ENCODE results near the gene DDX39A.
A peak's percentile ranks its signal among the peaks of the same experiment; 100 is the strongest.

Gene DDX39A

GRCh38 chr19:14395262-14395661, 23.9 kb downstream of the DDX39A start:
- Histone ChIP-seq H3K4me3 (ENCODE audit: low read length) (no peak overlapping the region), H3K36me3 (ENCODE audit: insufficient read depth, low read depth, low read length) (no peaks in the 10 kb centered on the region), H3K4me1 (ENCODE audit: insufficient read depth, low read length) (0 out of 2 replicates have a peak, but pooled peaks cover 3% of the 10 kb centered on the region), H3K9me3 (ENCODE audit: insufficient read depth, low read depth, low read length) (no peaks in the 10 kb centered on the region), H3K9ac (ENCODE audit: low read depth, low read length) (no peak overlapping the region), H3K27ac (ENCODE audit: low read length) (no peak overlapping the region), H3K27me3 (ENCODE audit: insufficient read depth, low read length) (no peaks in the 10 kb centered on the region)

- H3K27ac ChIP-seq (ENCODE audit: low read length): no peak overlapping the region
- H3K36me3 ChIP-seq (ENCODE audit: insufficient read depth, low read depth, low read length): no peaks in the 10 kb centered on the region
- H3K9me3 ChIP-seq (ENCODE audit: insufficient read depth, low read depth, low read length): no peaks in the 10 kb centered on the region
- H3K4me1 ChIP-seq (ENCODE audit: insufficient read depth, low read length): 0 out of 2 replicates have a peak, but pooled peaks cover 3% of the 10 kb centered on the region
- H3K27me3 ChIP-seq (ENCODE audit: insufficient read depth, low read length): no peaks in the 10 kb centered on the region
- H3K9ac ChIP-seq (ENCODE audit: low read depth, low read length): no peak overlapping the region
- H3K4me3 ChIP-seq (ENCODE audit: low read length): no peak overlapping the region
These were observed 25.0 kb downstream of the DDX39A start for GRCh38 chr19:14394167-14394566.

GRCh38 chr19:14393329-14393728, 25.8 kb downstream of the DDX39A start:
- no peak overlapping the region for H3K27ac ChIP-seq (ENCODE audit: low read length)
- no peaks in the 10 kb centered on the region for H3K36me3 ChIP-seq (ENCODE audit: insufficient read depth, low read depth, low read length)
- H3K4me3 ChIP-seq (ENCODE audit: low read length): no peak overlapping the region
- H3K9ac ChIP-seq (ENCODE audit: low read depth, low read length): no peak overlapping the region
- H3K27me3 ChIP-seq (ENCODE audit: insufficient read depth, low read length): no peaks in the 10 kb centered on the region
- H3K9me3 ChIP-seq (ENCODE audit: insufficient read depth, low read depth, low read length): no peaks in the 10 kb centered on the region
- 0 out of 2 replicates have a peak, but pooled peaks cover 3% of the 10 kb centered on the region for H3K4me1 ChIP-seq (ENCODE audit: insufficient read depth, low read length)

- H3K27ac ChIP-seq (ENCODE audit: low read length): no peak overlapping the region
- no peaks in the 10 kb centered on the region for H3K9me3 ChIP-seq (ENCODE audit: insufficient read depth, low read depth, low read length)
- H3K9ac ChIP-seq (ENCODE audit: low read depth, low read length): no peak overlapping the region
- H3K36me3 ChIP-seq (ENCODE audit: insufficient read depth, low read depth, low read length): no peaks in the 10 kb centered on the region
- H3K4me3 ChIP-seq (ENCODE audit: low read length): no peak overlapping the region
- H3K4me1 ChIP-seq (ENCODE audit: insufficient read depth, low read length): 0 out of 2 replicates have a peak, but pooled peaks cover 3% of the 10 kb centered on the region
- H3K27me3 ChIP-seq (ENCODE audit: insufficient read depth, low read length): no peaks in the 10 kb centered on the region
These were observed 27.9 kb downstream of the DDX39A start for GRCh38 chr19:14391156-14391821.

- Histone ChIP-seq H3K9me3 (ENCODE audit: insufficient read depth, low read depth, low read length) (no peaks in the 10 kb centered on the region), H3K27ac (ENCODE audit: low read length) (no peak overlapping the region), H3K4me1 (ENCODE audit: insufficient read depth, low read length) (0 out of 2 replicates have a peak, but pooled peaks cover 3% of the 10 kb centered on the region), H3K4me3 (ENCODE audit: low read length) (no peak overlapping the region), H3K9ac (ENCODE audit: low read depth, low read length) (no peak overlapping the region), H3K27me3 (ENCODE audit: insufficient read depth, low read length) (no peaks in the 10 kb centered on the region), H3K36me3 (ENCODE audit: insufficient read depth, low read depth, low read length) (no peaks in the 10 kb centered on the region)
These were observed 28.6 kb downstream of the DDX39A start for GRCh38 chr19:14390548-14390947.

- H3K9me3 ChIP-seq (ENCODE audit: insufficient read depth, low read depth, low read length): no peaks in the 10 kb centered on the region
- no peak overlapping the region for H3K9ac ChIP-seq (ENCODE audit: low read depth, low read length)
- peaks cover 5% of the 10 kb centered on the region; the same call in 1 of the 2 replicates for H3K27me3 ChIP-seq (ENCODE audit: insufficient read depth, low read length)
- no peaks in the 10 kb centered on the region; the same call in 1 of the 2 replicates for H3K4me1 ChIP-seq (ENCODE audit: insufficient read depth, low read length)
- no peaks in the 10 kb centered on the region for H3K36me3 ChIP-seq (ENCODE audit: insufficient read depth, low read depth, low read length)
- no peak overlapping the region for H3K27ac ChIP-seq (ENCODE audit: low read length)
- no peak overlapping the region for H3K4me3 ChIP-seq (ENCODE audit: low read length)
These were observed 33.6 kb downstream of the DDX39A start for GRCh38 chr19:14385492-14385891.

GRCh38 chr19:14383661-14384555, 35.2 kb downstream of the DDX39A start:
- H3K27me3 ChIP-seq (ENCODE audit: insufficient read depth, low read length): peaks cover 5% of the 10 kb centered on the region; the same call in 1 of the 2 replicates
- no peaks in the 10 kb centered on the region for H3K36me3 ChIP-seq (ENCODE audit: insufficient read depth, low read depth, low read length)
- no peak overlapping the region; the same call in 1 of the 2 replicates for H3K9ac ChIP-seq (ENCODE audit: low read depth, low read length)
- no peak overlapping the region for H3K4me3 ChIP-seq (ENCODE audit: low read length)
- H3K4me1 ChIP-seq (ENCODE audit: insufficient read depth, low read length): peaks cover 4% of the 10 kb centered on the region
- H3K9me3 ChIP-seq (ENCODE audit: insufficient read depth, low read depth, low read length): no peaks in the 10 kb centered on the region
- no peak overlapping the region for H3K27ac ChIP-seq (ENCODE audit: low read length)

- Histone ChIP-seq H3K4me3 (ENCODE audit: low read length) (peak overlapping the region; percentile 56), H3K4me1 (ENCODE audit: insufficient read depth, low read length) (peaks cover 5% of the 10 kb centered on the region), H3K9me3 (ENCODE audit: insufficient read depth, low read depth, low read length) (no peaks in the 10 kb centered on the region), H3K27ac (ENCODE audit: low read length) (no peak overlapping the region), H3K36me3 (ENCODE audit: insufficient read depth, low read depth, low read length) (no peaks in the 10 kb centered on the region), H3K27me3 (ENCODE audit: insufficient read depth, low read length) (peaks cover 5% of the 10 kb centered on the region; the same call in 1 of the 2 replicates), H3K9ac (ENCODE audit: low read depth, low read length) (peak overlapping the region; percentile 41; the same call in 1 of the 2 replicates)
These were observed 37.3 kb downstream of the DDX39A start for GRCh38 chr19:14381689-14382474.

GRCh38 chr19:14379294-14380065, 39.7 kb downstream of the DDX39A start:
- no peaks in the 10 kb centered on the region for H3K36me3 ChIP-seq (ENCODE audit: insufficient read depth, low read depth, low read length)
- H3K9ac ChIP-seq (ENCODE audit: low read depth, low read length): no peak overlapping the region
- no peak overlapping the region for H3K27ac ChIP-seq (ENCODE audit: low read length)
- H3K27me3 ChIP-seq (ENCODE audit: insufficient read depth, low read length): peaks cover 5% of the 10 kb centered on the region; the same call in 1 of the 2 replicates
- peaks cover 5% of the 10 kb centered on the region for H3K4me1 ChIP-seq (ENCODE audit: insufficient read depth, low read length)
- no peaks in the 10 kb centered on the region for H3K9me3 ChIP-seq (ENCODE audit: insufficient read depth, low read depth, low read length)
- no peak overlapping the region for H3K4me3 ChIP-seq (ENCODE audit: low read length)

- Histone ChIP-seq H3K4me1 (ENCODE audit: insufficient read depth, low read length) (peaks cover 5% of the 10 kb centered on the region), H3K27me3 (ENCODE audit: insufficient read depth, low read length) (peaks cover 5% of the 10 kb centered on the region; the same call in 1 of the 2 replicates), H3K36me3 (ENCODE audit: insufficient read depth, low read depth, low read length) (no peaks in the 10 kb centered on the region), H3K4me3 (ENCODE audit: low read length) (no peak overlapping the region), H3K27ac (ENCODE audit: low read length) (no peak overlapping the region), H3K9ac (ENCODE audit: low read depth, low read length) (no peak overlapping the region), H3K9me3 (ENCODE audit: insufficient read depth, low read depth, low read length) (no peaks in the 10 kb centered on the region)
These were observed 40.3 kb downstream of the DDX39A start for GRCh38 chr19:14378890-14379289.

Measured in iPS-20b (cell line).